HEK293 (cell line): ENCODE measurements around the gene PRPF18.

ENCODE experiments used
- GLI2 ChIP-seq: fragments of 450-650 bp; formaldehyde crosslinking; IDR thresholded peaks from 2 replicates; pipeline ENCODE4; 2017; ENCODE audit warnings: missing biosample characterization, missing genetic modification characterization, low read depth, borderline replicate concordance
- KLF8 ChIP-seq: fragments of 450-650 bp; formaldehyde crosslinking; IDR thresholded peaks from 2 replicates; pipeline ENCODE4 v1.5.1; 2016; ENCODE audit warnings: missing biosample characterization, missing genetic modification characterization
- RBAK ChIP-seq: fragments of 450-650 bp; formaldehyde crosslinking; IDR thresholded peaks from 2 replicates; pipeline ENCODE4 v1.5.1; 2016; ENCODE audit warnings: missing biosample characterization, missing genetic modification characterization
- SCRT2 ChIP-seq: fragments of 450-650 bp; formaldehyde crosslinking; IDR thresholded peaks from 2 replicates; pipeline ENCODE4 v1.5.1; 2016; ENCODE audit warnings: missing biosample characterization, missing genetic modification characterization
- ZBTB17 ChIP-seq: fragments of 450-650 bp; formaldehyde crosslinking; IDR thresholded peaks from 2 replicates; pipeline ENCODE4 v1.5.1; 2016; ENCODE audit warnings: missing biosample characterization, missing genetic modification characterization
- ZBTB21 ChIP-seq: fragments of 450-650 bp; formaldehyde crosslinking; IDR thresholded peaks from 2 replicates; pipeline ENCODE4 v1.5.1; 2017; ENCODE audit warnings: missing biosample characterization, missing genetic modification characterization
- ZFHX2 ChIP-seq: fragments of 450-650 bp; formaldehyde crosslinking; conservative IDR thresholded peaks from 2 replicates; pipeline ENCODE4 v1.5.1; 2016; ENCODE audit warnings: missing biosample characterization, missing genetic modification characterization
- ZFP3 ChIP-seq: fragments of 450-650 bp; formaldehyde crosslinking; IDR thresholded peaks from 2 replicates; pipeline ENCODE4 v1.5.1; 2016; ENCODE audit warnings: low read depth, missing biosample characterization, missing genetic modification characterization
- ZNF140 ChIP-seq: fragments of 450-650 bp; formaldehyde crosslinking; IDR thresholded peaks from 2 replicates; pipeline ENCODE4 v1.5.1; 2016; ENCODE audit warnings: missing biosample characterization, missing genetic modification characterization
- ZNF169 ChIP-seq: fragments of 450-650 bp; formaldehyde crosslinking; IDR thresholded peaks from 2 replicates; pipeline ENCODE4 v1.5.1; 2016; ENCODE audit warnings: missing biosample characterization, missing genetic modification characterization
- ZNF266 ChIP-seq: fragments of 450-650 bp; formaldehyde crosslinking; IDR thresholded peaks from 2 replicates; pipeline ENCODE4 v1.5.1; 2016; ENCODE audit warnings: missing biosample characterization, missing genetic modification characterization, low read depth
- ZNF302 ChIP-seq: fragments of 450-650 bp; formaldehyde crosslinking; IDR thresholded peaks from 2 replicates; pipeline ENCODE4 v1.5.1; 2016; ENCODE audit warnings: missing biosample characterization, missing genetic modification characterization, low read depth
- ZNF335 ChIP-seq: fragments of 450-650 bp; formaldehyde crosslinking; conservative IDR thresholded peaks from 2 replicates; pipeline ENCODE4 v1.5.1; 2016; ENCODE audit warnings: missing biosample characterization, missing genetic modification characterization
- ZNF354C ChIP-seq: fragments of 450-650 bp; formaldehyde crosslinking; IDR thresholded peaks from 2 replicates; pipeline ENCODE4 v1.5.1; 2016; ENCODE audit warnings: missing biosample characterization, missing genetic modification characterization, low read depth, borderline replicate concordance
- ZNF423 ChIP-seq: fragments of 450-650 bp; formaldehyde crosslinking; IDR thresholded peaks from 2 replicates; pipeline ENCODE4 v1.5.1; 2016; ENCODE audit warnings: missing biosample characterization, missing genetic modification characterization
- ZNF48 ChIP-seq: fragments of 450-650 bp; formaldehyde crosslinking; IDR thresholded peaks from 2 replicates; pipeline ENCODE4 v1.5.1; 2016; ENCODE audit warnings: missing biosample characterization, missing genetic modification characterization
- ZNF548 ChIP-seq: fragments of 450-650 bp; formaldehyde crosslinking; IDR thresholded peaks from 2 replicates; pipeline ENCODE4 v1.5.1; 2016; ENCODE audit warnings: missing biosample characterization, missing genetic modification characterization
- ZNF555 ChIP-seq: fragments of 450-650 bp; formaldehyde crosslinking; conservative IDR thresholded peaks from 2 replicates; pipeline ENCODE4 v1.5.1; 2017; ENCODE audit warnings: missing biosample characterization, mild to moderate bottlenecking, missing genetic modification characterization, inconsistent platforms
- ZNF600 ChIP-seq: fragments of 450-650 bp; formaldehyde crosslinking; IDR thresholded peaks from 2 replicates; pipeline ENCODE4 v1.5.1; 2016; ENCODE audit warnings: missing biosample characterization, missing genetic modification characterization
- ZNF629 ChIP-seq: fragments of 450-650 bp; formaldehyde crosslinking; IDR thresholded peaks from 2 replicates; pipeline ENCODE4 v1.5.1; 2017; ENCODE audit warnings: missing biosample characterization, missing genetic modification characterization
- ZNF658 ChIP-seq: fragments of 450-650 bp; formaldehyde crosslinking; IDR thresholded peaks from 2 replicates; pipeline ENCODE4; 2016; ENCODE audit warnings: missing biosample characterization, missing genetic modification characterization
- ZNF664 ChIP-seq: fragments of 450-650 bp; formaldehyde crosslinking; IDR thresholded peaks from 2 replicates; pipeline ENCODE4 v1.5.1; 2016; ENCODE audit warnings: missing biosample characterization, missing genetic modification characterization
- ZNF747 ChIP-seq: fragments of 450-650 bp; formaldehyde crosslinking; IDR thresholded peaks from 2 replicates; pipeline ENCODE4 v1.5.1; 2016; ENCODE audit warnings: missing biosample characterization, missing genetic modification characterization
- TF ChIP-seq, protein P1 (sequence below): fragments of 450-650 bp; formaldehyde crosslinking; IDR thresholded peaks from 2 replicates; pipeline ENCODE4 v1.5.1; 2017; ENCODE audit warnings: missing biosample characterization, missing genetic modification characterization
- TF ChIP-seq, protein P2 (sequence below): fragments of 450-650 bp; formaldehyde crosslinking; IDR thresholded peaks from 2 replicates; pipeline ENCODE4 v1.5.1; 2016; ENCODE audit warnings: missing biosample characterization, missing genetic modification characterization
- TF ChIP-seq, protein P3 (sequence below): fragments of 450-650 bp; formaldehyde crosslinking; IDR thresholded peaks from 2 replicates; pipeline ENCODE4 v1.5.1; 2016; ENCODE audit warnings: missing biosample characterization, missing genetic modification characterization
- TF ChIP-seq, protein P4 (sequence below): fragments of 450-650 bp; formaldehyde crosslinking; IDR thresholded peaks from 2 replicates; pipeline ENCODE4 v1.5.1; 2016; ENCODE audit warnings: missing biosample characterization, missing genetic modification characterization
- TF ChIP-seq, protein P5 (sequence below): fragments of 450-650 bp; formaldehyde crosslinking; IDR thresholded peaks from 2 replicates; pipeline ENCODE4 v1.5.0; 2017; ENCODE audit warnings: missing biosample characterization, missing genetic modification characterization, borderline replicate concordance
- TF ChIP-seq, protein P6 (sequence below): fragments of 450-650 bp; formaldehyde crosslinking; IDR thresholded peaks from 2 replicates; pipeline ENCODE4 v1.5.1; 2016; ENCODE audit warnings: missing biosample characterization, missing genetic modification characterization

The PRPF18 gene

DNA sequence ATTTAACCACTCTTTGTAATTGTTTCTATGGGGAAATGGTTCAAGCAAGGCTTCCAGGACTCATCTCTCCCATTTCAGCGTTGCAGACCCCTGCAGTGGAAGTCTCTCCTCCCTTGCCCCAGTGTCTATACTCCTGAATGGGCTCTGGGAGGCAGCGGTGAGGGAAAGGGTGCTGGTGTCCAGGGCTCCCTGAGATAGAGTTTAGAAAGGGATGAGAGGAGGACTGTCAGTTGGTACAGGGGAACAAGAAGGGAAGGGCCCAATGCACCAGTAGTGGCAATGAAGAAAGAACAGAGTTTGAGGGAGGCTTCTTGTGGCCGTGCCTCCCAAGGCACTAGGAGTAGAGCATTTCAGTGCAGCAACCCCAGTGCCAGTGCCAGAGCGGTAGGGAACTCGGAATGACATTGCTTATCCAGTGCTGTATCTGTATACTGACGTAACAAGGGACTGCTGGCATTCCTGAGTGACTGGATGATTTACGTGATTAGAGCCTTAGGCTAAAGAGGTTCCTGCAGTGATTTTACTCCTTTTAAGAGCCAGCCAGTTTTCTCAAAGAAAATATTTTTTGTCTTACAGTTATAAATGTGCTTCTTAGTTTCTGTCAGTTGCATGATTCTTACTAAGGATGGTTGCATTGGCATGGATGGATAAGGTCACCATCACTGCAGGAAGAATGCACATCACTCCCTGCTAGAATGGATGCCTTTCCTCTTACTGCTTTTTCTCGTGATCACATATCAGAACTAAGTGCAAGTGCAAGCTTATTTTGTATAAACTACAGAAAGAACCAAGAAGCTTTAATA, 28.0 kb downstream of the PRPF18 start (continued):
- TF ChIP-seq, protein P1, sequence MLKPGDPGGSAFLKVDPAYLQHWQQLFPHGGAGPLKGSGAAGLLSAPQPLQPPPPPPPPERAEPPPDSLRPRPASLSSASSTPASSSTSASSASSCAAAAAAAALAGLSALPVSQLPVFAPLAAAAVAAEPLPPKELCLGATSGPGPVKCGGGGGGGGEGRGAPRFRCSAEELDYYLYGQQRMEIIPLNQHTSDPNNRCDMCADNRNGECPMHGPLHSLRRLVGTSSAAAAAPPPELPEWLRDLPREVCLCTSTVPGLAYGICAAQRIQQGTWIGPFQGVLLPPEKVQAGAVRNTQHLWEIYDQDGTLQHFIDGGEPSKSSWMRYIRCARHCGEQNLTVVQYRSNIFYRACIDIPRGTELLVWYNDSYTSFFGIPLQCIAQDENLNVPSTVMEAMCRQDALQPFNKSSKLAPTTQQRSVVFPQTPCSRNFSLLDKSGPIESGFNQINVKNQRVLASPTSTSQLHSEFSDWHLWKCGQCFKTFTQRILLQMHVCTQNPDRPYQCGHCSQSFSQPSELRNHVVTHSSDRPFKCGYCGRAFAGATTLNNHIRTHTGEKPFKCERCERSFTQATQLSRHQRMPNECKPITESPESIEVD (tag by site-specific recombination): peak; percentile 78
- TF ChIP-seq ZNF747 (tag by site-specific recombination) (no peak), ZNF302 (tag by site-specific recombination) (no peak), ZNF555 (tag by site-specific recombination) (no peak), ZNF548 (tag by site-specific recombination) (no peak), RBAK (tag by site-specific recombination) (no peak), ZNF664 (tag by site-specific recombination) (no peak), ZBTB21 (tag by site-specific recombination) (no peak), ZNF658 (tag by site-specific recombination) (no peak), ZFP3 (tag by site-specific recombination) (no peak), GLI2 (tag by site-specific recombination) (no peak), ZNF140 (no peak), ZNF266 (no peak), ZNF335 (no peak), ZNF354C (tag by site-specific recombination) (no peak), SCRT2 (tag by site-specific recombination) (no peak), ZNF423 (tag by site-specific recombination) (no peak), ZBTB17 (tag by site-specific recombination) (peak; percentile 39; the same call in 1 of the 2 replicates), ZFHX2 (no peak), ZNF629 (tag by site-specific recombination) (peak; percentile 82), ZNF169 (tag by site-specific recombination) (no peak), ZNF48 (tag by site-specific recombination) (no peak), ZNF600 (tag by site-specific recombination) (peak; percentile 97), KLF8 (no peak)
- TF ChIP-seq, protein P2, sequence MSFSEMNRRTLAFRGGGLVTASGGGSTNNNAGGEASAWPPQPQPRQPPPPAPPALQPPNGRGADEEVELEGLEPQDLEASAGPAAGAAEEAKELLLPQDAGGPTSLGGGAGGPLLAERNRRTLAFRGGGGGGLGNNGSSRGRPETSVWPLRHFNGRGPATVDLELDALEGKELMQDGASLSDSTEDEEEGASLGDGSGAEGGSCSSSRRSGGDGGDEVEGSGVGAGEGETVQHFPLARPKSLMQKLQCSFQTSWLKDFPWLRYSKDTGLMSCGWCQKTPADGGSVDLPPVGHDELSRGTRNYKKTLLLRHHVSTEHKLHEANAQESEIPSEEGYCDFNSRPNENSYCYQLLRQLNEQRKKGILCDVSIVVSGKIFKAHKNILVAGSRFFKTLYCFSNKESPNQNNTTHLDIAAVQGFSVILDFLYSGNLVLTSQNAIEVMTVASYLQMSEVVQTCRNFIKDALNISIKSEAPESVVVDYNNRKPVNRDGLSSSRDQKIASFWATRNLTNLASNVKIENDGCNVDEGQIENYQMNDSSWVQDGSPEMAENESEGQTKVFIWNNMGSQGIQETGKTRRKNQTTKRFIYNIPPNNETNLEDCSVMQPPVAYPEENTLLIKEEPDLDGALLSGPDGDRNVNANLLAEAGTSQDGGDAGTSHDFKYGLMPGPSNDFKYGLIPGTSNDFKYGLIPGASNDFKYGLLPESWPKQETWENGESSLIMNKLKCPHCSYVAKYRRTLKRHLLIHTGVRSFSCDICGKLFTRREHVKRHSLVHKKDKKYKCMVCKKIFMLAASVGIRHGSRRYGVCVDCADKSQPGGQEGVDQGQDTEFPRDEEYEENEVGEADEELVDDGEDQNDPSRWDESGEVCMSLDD: no peak
- TF ChIP-seq, protein P3, sequence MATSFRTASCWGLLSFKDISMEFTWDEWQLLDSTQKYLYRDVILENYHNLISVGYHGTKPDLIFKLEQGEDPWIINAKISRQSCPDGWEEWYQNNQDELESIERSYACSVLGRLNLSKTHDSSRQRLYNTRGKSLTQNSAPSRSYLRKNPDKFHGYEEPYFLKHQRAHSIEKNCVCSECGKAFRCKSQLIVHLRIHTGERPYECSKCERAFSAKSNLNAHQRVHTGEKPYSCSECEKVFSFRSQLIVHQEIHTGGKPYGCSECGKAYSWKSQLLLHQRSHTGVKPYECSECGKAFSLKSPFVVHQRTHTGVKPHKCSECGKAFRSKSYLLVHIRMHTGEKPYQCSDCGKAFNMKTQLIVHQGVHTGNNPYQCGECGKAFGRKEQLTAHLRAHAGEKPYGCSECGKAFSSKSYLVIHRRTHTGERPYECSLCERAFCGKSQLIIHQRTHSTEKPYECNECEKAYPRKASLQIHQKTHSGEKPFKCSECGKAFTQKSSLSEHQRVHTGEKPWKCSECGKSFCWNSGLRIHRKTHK (tag by site-specific recombination): no peak
- TF ChIP-seq, protein P4, sequence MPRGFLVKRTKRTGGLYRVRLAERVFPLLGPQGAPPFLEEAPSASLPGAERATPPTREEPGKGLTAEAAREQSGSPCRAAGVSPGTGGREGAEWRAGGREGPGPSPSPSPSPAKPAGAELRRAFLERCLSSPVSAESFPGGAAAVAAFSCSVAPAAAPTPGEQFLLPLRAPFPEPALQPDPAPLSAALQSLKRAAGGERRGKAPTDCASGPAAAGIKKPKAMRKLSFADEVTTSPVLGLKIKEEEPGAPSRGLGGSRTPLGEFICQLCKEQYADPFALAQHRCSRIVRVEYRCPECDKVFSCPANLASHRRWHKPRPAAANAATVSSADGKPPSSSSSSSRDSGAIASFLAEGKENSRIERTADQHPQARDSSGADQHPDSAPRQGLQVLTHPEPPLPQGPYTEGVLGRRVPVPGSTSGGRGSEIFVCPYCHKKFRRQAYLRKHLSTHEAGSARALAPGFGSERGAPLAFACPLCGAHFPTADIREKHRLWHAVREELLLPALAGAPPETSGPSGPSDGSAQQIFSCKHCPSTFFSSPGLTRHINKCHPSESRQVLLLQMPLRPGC (tag by site-specific recombination): peak; percentile 76
- TF ChIP-seq, protein P5, sequence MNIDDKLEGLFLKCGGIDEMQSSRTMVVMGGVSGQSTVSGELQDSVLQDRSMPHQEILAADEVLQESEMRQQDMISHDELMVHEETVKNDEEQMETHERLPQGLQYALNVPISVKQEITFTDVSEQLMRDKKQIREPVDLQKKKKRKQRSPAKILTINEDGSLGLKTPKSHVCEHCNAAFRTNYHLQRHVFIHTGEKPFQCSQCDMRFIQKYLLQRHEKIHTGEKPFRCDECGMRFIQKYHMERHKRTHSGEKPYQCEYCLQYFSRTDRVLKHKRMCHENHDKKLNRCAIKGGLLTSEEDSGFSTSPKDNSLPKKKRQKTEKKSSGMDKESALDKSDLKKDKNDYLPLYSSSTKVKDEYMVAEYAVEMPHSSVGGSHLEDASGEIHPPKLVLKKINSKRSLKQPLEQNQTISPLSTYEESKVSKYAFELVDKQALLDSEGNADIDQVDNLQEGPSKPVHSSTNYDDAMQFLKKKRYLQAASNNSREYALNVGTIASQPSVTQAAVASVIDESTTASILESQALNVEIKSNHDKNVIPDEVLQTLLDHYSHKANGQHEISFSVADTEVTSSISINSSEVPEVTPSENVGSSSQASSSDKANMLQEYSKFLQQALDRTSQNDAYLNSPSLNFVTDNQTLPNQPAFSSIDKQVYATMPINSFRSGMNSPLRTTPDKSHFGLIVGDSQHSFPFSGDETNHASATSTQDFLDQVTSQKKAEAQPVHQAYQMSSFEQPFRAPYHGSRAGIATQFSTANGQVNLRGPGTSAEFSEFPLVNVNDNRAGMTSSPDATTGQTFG (tag by site-specific recombination): no peak
- TF ChIP-seq, protein P6, sequence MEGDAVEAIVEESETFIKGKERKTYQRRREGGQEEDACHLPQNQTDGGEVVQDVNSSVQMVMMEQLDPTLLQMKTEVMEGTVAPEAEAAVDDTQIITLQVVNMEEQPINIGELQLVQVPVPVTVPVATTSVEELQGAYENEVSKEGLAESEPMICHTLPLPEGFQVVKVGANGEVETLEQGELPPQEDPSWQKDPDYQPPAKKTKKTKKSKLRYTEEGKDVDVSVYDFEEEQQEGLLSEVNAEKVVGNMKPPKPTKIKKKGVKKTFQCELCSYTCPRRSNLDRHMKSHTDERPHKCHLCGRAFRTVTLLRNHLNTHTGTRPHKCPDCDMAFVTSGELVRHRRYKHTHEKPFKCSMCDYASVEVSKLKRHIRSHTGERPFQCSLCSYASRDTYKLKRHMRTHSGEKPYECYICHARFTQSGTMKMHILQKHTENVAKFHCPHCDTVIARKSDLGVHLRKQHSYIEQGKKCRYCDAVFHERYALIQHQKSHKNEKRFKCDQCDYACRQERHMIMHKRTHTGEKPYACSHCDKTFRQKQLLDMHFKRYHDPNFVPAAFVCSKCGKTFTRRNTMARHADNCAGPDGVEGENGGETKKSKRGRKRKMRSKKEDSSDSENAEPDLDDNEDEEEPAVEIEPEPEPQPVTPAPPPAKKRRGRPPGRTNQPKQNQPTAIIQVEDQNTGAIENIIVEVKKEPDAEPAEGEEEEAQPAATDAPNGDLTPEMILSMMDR (tag by site-specific recombination): no peak
